PC-9 (cell line): ENCODE measurements around the gene CHST15.

ENCODE experiments used
- CTCF ChIP-seq: fragments of 200-600 bp; sonication (generic); conservative IDR thresholded peaks from 2 replicates; pipeline ENCODE4 v1.6.1; 2017; ENCODE audit warnings: mixed run types, antibody characterized with exemption, mild to moderate bottlenecking, moderate library complexity
- EZH2 ChIP-seq: fragments of 200-600 bp; sonication (generic); IDR thresholded peaks from 2 replicates; pipeline ENCODE4 v1.8.0; 2017; ENCODE audit warnings: antibody characterized with exemption, low read depth

- no peak for TF ChIP-seq CTCF
- TF ChIP-seq EZH2, result no peak
Observed at GRCh38 chr10:124004663-124005004, 88.8 kb downstream of the CHST15 start.
